HG03025 (cell line): Measurements from ENCODE around the gene CLDN22.

ENCODE experiments used
- ATAC-seq: cut with Tn5 transposase; IDR thresholded peaks from one replicate; pipeline ENCODE4 v1.9.1; 2021; ENCODE audit warnings: mild to moderate bottlenecking, moderate library complexity; ENCODE audit not compliant: unreplicated experiment, low FRiP score

The CLDN22 gene

GRCh38 chr4:183320211-183321059, at the start of gene CLDN22:
Gene CLDN22 (minus strand): TSS chr4:183320276. CDS start chr4:183320218, 58 bp downstream.
- no peak for ATAC-seq

DNA sequence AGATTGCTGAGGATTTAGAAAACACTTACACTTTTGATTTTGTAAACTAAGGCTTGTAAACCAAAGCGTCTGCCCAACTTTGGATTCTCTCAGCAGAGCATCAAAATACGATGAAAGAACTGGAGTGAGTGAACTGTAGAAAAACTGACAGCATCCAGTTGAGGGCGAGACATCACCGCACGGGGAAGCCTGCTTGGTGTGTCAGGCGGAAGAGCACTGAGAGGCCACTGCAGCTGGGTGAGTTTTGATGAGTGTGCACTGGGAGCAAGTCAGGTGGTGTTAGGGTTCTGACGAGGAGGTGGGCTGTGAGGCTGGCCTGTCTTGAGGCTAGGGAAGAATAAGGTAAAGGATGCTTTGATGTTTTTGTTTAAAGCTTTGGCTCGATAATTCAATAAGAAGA, 49.0 kb upstream of the CLDN22 start:
- no peak for ATAC-seq

GRCh38 chr4:183366206-183366835, 46.2 kb upstream of the CLDN22 start:
- ATAC-seq, result no peak

DNA sequence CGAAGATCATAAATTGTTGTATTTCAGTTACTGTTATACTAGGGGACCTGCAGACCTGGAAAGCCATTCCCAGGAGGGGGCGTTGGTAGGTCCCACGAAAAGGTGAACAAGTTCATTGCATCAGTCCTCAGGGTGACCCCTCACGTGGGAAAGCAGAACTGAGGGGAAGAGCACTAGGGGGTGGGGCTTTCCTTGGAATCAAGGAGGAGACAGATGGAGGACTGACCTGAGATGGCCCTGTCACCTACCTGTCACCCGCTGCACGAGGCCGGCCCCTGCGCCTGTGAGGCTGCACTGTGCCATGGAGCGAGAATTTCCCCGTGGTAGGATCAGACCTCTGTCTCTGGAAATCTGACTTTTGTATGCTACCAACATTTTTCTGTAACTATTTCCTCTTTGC, 43.9 kb upstream of the CLDN22 start:
- no peak for ATAC-seq

- ATAC-seq, result no peak
Measured at GRCh38 chr4:183362916-183363542, 43.0 kb upstream of the CLDN22 start.

GRCh38 chr4:183362036-183362435, 42.0 kb upstream of the CLDN22 start:
- ATAC-seq, result no peak

DNA sequence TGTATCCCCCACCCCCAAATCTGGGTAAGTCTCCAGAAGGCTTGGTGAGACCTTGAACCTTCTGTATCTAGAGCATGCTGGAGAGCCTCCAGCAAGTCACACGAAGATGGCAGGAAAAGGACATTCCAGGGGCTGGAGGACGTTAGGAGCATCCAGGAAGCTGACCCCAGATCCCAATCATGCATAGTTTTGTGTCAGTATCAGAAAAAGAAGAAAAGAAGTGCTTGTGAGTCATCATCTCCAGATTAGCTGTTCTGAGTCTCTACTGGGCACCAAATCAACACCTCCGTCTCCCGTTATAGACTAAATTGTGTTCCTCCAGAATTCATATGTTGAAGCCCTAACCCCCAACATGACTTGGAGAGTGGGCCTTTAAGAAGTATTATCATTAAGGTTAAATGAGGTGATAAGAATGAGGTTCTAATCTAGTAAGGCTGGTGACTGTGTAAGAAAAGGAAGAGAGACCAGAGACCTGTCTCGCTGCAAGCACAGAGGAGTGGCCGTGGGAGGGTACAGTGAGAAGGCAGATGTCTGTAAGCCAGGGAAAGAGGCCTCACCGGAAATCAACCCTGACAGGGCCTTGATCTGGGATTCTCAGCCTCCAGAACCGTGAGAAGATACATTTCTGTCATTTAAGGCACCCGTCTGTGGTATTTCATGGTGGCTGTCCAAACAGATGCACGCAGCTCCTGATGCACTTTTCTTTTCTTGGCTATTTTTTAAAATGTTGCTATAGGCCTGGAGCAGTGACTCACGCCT, 40.3 kb upstream of the CLDN22 start:
- ATAC-seq, result no peak

- ATAC-seq, result no peak
Measured at GRCh38 chr4:183358215-183358755, 38.2 kb upstream of the CLDN22 start.

GRCh38 chr4:183356931-183357675, 37.0 kb upstream of the CLDN22 start:
- no peak for ATAC-seq

DNA sequence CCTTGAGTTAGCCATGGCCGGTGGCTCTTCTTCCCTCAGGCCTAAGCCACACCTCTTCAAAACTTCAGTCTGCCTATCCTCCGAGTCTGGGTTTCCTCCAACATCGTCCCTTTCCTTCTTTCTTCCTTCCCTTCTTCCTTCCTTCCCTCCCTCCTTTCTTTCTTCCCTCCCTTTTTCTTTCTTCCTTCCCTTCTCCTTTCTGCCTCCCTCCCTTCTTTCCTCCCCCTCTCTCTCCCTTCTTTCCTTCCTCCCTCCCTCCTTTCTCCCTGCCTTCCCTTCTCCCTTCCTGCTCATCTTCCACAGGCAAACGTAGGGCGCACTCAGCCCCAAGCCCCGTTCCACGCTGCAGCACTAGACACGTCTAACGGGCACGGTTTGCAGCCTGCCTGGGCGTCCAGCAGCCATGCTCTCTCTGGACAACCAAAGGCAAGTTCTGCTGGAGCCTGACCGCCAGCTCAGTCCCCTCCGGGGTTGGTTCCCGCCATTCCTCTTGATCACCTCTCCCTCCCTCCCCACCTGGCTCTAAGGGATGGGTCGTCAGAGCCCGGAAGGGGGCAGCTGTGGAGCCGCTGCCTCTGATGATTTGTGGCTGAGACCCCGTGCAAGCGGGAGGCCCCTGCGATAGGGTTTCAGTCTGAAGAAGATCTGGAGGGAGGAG, 36.2 kb upstream of the CLDN22 start:
- ATAC-seq, result no peak

GRCh38 chr4:183355405-183355804, 35.3 kb upstream of the CLDN22 start:
- ATAC-seq, result no peak

- ATAC-seq, result no peak
Measured at GRCh38 chr4:183354219-183354618, 34.1 kb upstream of the CLDN22 start.

DNA sequence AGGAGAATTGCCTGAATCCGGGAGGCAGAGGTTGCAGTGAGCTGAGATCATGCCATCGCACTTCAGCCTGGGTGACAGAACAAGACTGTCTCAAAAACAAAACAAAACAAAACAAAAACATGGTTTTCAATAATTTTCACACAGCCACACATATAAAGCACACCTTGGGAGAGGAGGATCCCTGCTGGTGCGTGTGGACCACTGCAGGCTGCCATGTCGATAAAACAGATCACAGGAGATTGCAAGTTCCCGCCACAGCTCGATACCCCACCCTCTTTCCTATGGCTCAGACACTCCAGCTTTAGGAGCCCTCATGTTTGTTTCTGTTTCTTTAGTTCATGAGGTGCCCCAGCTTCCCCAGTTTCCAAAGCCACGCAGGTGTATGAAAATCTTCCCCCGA, 33.5 kb upstream of the CLDN22 start:
- no peak for ATAC-seq

GRCh38 chr4:183352546-183352945, 32.5 kb upstream of the CLDN22 start:
- no peak for ATAC-seq

DNA sequence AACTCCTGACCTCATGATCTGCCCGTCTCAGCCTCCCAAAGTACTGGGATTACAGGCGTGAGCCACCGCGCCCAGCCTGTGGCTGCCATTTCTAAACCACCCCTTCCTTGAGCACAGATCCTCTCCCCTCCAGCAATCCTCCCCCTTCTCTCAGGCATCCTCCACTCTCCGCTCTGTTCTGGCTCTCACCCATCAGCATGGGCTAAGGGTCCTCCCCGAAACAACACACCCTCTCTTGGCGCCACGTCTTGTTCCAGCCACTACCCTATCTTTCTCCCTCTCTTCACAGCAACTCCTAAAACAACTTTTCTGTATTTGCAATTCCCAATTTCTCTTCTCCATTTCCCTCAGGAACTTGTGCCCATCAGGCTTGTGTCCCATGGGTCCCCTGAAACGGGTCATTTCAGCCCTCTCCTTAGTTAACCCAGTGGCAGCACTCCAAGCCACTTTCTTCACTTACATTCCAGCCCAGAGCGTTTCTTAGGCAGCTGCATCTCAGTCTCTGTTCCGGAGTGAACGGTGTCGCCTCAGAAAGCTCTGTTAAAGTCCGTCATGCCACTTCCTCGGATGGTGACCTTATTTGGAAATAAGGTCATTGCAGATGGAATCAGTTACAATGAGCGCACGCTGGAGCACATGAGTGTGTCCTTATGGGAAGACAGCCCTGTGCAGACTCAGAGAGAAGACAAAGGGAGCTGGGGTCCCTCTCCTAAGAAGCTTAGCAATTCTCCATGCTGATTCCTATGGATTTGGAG, 30.4 kb upstream of the CLDN22 start:
- ATAC-seq, result no peak

GRCh38 chr4:183349673-183350072, 29.6 kb upstream of the CLDN22 start:
- no peak for ATAC-seq

- no peak for ATAC-seq
Measured at GRCh38 chr4:183348706-183349659, 28.9 kb upstream of the CLDN22 start.

DNA sequence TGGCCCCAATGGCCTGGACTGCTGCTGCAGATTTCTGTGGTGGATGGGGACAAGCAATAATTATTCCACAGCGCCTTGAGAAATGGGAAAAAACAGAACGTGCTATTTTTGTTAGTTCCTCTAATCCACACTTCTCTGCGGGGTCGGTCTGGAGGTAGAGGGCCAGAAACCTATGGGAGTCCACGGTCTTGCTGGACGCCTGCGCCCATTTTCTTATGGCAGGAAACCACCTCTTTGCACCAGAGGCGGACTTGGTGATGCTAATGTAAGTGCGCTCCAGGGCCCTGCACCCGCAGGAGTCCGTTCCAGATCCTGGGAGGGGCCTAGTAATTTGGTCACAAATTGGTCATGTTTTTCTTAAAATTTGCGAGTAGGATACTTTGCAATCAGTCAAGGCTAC, 28.1 kb upstream of the CLDN22 start:
- no peak for ATAC-seq
